Left hindlimb (tissue), 1 donor: ENCODE measurements around the gene SNX17.
"Not testable (repeated sequence)": the region's sequence is repeated elsewhere in the genome, so short reads cannot be mapped to it uniquely, and the experiment has no call there.

Experiments used
- DNase-seq: peaks from one replicate; pipeline ENCODE4 v3.0.0-alpha.2; 2018

Gene SNX17

GRCh38 chr2:27370026-27370815, at the start of gene SNX17, which contains the start of gene EIF2B4:
Gene SNX17, plus strand, starts transcription at chr2:27370616. Its CDS starts 128 bp downstream, at chr2:27370744.
Gene EIF2B4, minus strand, starts transcription at chr2:27370338. Its CDS starts 24 bp downstream, at chr2:27370314.
- peak; percentile 100 for DNase-seq

GRCh38 chr2:27320958-27321543, 49.4 kb upstream of the SNX17 start:
- DNase-seq = peak; percentile 44

GRCh38 chr2:27322301-27322765, 48.1 kb upstream of the SNX17 start:
- DNase-seq = no peak

- DNase-seq = peak; percentile 94
Measured at GRCh38 chr2:27322766-27323595, 47.4 kb upstream of the SNX17 start, which contains the start of gene MPV17. Gene MPV17, minus strand, starts transcription at chr2:27323097. Its CDS starts 580 bp downstream, at chr2:27322517.

- no peak for DNase-seq
Measured at GRCh38 chr2:27323596-27324285, 46.7 kb upstream of the SNX17 start.

- DNase-seq = no peak
Measured at GRCh38 chr2:27324720-27325119, 45.7 kb upstream of the SNX17 start.

GRCh38 chr2:27335311-27335710, 35.1 kb upstream of the SNX17 start:
- no peak for DNase-seq

- no peak for DNase-seq
Measured at GRCh38 chr2:27336173-27336572, 34.2 kb upstream of the SNX17 start.

GRCh38 chr2:27347641-27348040, 22.8 kb upstream of the SNX17 start:
- no peak for DNase-seq

- DNase-seq = no peak
Measured at GRCh38 chr2:27350106-27350693, 20.2 kb upstream of the SNX17 start.

GRCh38 chr2:27351802-27352598, 18.4 kb upstream of the SNX17 start:
- no peak for DNase-seq

GRCh38 chr2:27353386-27353761, 17.0 kb upstream of the SNX17 start:
- not testable (repeated sequence) for DNase-seq

GRCh38 chr2:27353762-27354596, 16.4 kb upstream of the SNX17 start:
- no peak for DNase-seq

- DNase-seq = no peak
Measured at GRCh38 chr2:27354597-27354927, 15.9 kb upstream of the SNX17 start.

- DNase-seq = no peak
Measured at GRCh38 chr2:27356056-27356381, 14.4 kb upstream of the SNX17 start.

- DNase-seq = peak; percentile 95
Measured at GRCh38 chr2:27356382-27357181, 13.8 kb upstream of the SNX17 start, which contains the start of gene GTF3C2. Gene GTF3C2, minus strand, starts transcription at chr2:27356764. Its CDS starts 13,210 bp downstream, at chr2:27343554.

- DNase-seq = no peak
Measured at GRCh38 chr2:27362678-27363420, 7.6 kb upstream of the SNX17 start.

GRCh38 chr2:27363933-27364332, 6.5 kb upstream of the SNX17 start:
- DNase-seq = no peak

- DNase-seq = no peak
Measured at GRCh38 chr2:27369471-27370025, 868 bp upstream of the SNX17 start.
